IMR-90 (cell line): ENCODE data around the gene USP24. TPM values are rescaled to one million over a fixed set of nuclear protein-coding genes. Genes with fewer than 3 reads are reported as not detected.

ENCODE experiments used
- ATAC-seq: fragments of 200-7000 bp; cut with Tn5 transposase; 2 replicates; pipeline ENCODE4 v1.9.1; 2020; ENCODE audit warnings: low read depth, mild to moderate bottlenecking, moderate library complexity
- BruUV-seq: library from RNA; stranded (reverse); fragments of 400-500 nt; replicated peaks from 2 replicates; lab custom pipeline; 2021; lab: Mats Ljungman, UMichigan
- CTCF ChIA-PET: fragments of 300-600 bp; formaldehyde crosslinking; extraction: SDS; loops from one replicate; lab custom pipeline; 2021; ENCODE audit warnings: antibody characterized with exemption; lab: Yijun Ruan, JAX
- POLR2A ChIA-PET: fragments of 300-600 bp; sonication (Branson Sonifier 250); formaldehyde crosslinking; loops from one replicate; lab custom pipeline; 2022; ENCODE audit warnings: antibody characterized with exemption; ENCODE audit not compliant: unreplicated experiment; lab: Charles Lee
- DNase-seq: peaks from one replicate; pipeline ENCODE4 v3.0.0; 2013
- H2AFZ ChIP-seq: replicated peaks from 2 replicates; pipeline ENCODE3; 2013; ENCODE audit warnings: low read length, mild to moderate bottlenecking; ENCODE audit not compliant: poor library complexity
- H2AK5ac ChIP-seq: 2 replicates; pipeline ENCODE4 v1.6.1; 2013; ENCODE audit warnings: low read depth, low read length, inconsistent platforms
- H2AK9ac ChIP-seq: replicated peaks from 2 replicates; pipeline ENCODE3; 2013; ENCODE audit warnings: mild to moderate bottlenecking, low read depth, low read length, moderate library complexity; ENCODE audit not compliant: poor library complexity
- H2BK120ac ChIP-seq: 2 replicates; pipeline ENCODE4 v1.6.1; 2013; ENCODE audit warnings: low read depth, low read length, inconsistent platforms
- H2BK15ac ChIP-seq: 3 replicates; pipeline ENCODE4 v1.6.1; 2013; ENCODE audit warnings: low read depth, low read length, inconsistent platforms
- H2BK20ac ChIP-seq: 2 replicates; pipeline ENCODE4 v1.6.1; 2013; ENCODE audit warnings: low read depth, mild to moderate bottlenecking, inconsistent platforms, low read length, moderate library complexity
- H2BK5ac ChIP-seq: 2 replicates; pipeline ENCODE4 v1.6.1; 2013; ENCODE audit warnings: mild to moderate bottlenecking, low read depth, low read length, inconsistent platforms; ENCODE audit not compliant: poor library complexity, severe bottlenecking
- H3K14ac ChIP-seq: replicated peaks from 2 replicates; pipeline ENCODE4 v1.6.1; 2013; ENCODE audit warnings: low read depth, low read length, inconsistent platforms
- H3K18ac ChIP-seq: 2 replicates; pipeline ENCODE4 v1.6.1; 2013; ENCODE audit warnings: low read depth, low read length, control low read depth
- H3K23ac ChIP-seq: 2 replicates; pipeline ENCODE4 v1.6.1; 2013; ENCODE audit warnings: low read depth, low read length, inconsistent platforms
- H3K27ac ChIP-seq: 2 replicates; pipeline ENCODE4 v1.5.1; 2013; ENCODE audit warnings: mild to moderate bottlenecking, control low read depth, low read length; ENCODE audit not compliant: insufficient read depth
- H3K27me3 ChIP-seq: 2 replicates; pipeline ENCODE4 v1.6.1; 2013; ENCODE audit warnings: low read length; ENCODE audit not compliant: control insufficient read depth, insufficient read depth
- H3K36me3 ChIP-seq: 2 replicates; pipeline ENCODE4 v1.6.1; 2013; ENCODE audit warnings: low read length, mixed read lengths; ENCODE audit not compliant: control insufficient read depth, insufficient read depth
- H3K4ac ChIP-seq: 2 replicates; pipeline ENCODE4 v1.6.1; 2013; ENCODE audit warnings: low read depth, low read length, inconsistent platforms
- H3K4me1 ChIP-seq: 2 replicates; pipeline ENCODE4 v1.6.1; 2013; ENCODE audit warnings: low read length, mixed read lengths; ENCODE audit not compliant: control insufficient read depth, insufficient read depth
- H3K4me2 ChIP-seq: 2 replicates; pipeline ENCODE4 v1.6.1; 2013; ENCODE audit warnings: low read depth, mild to moderate bottlenecking, control low read depth, low read length, moderate library complexity
- H3K4me3 ChIP-seq: 2 replicates; pipeline ENCODE4 v1.5.1; 2013; ENCODE audit warnings: low read depth, mild to moderate bottlenecking, control low read depth, low read length, moderate library complexity; ENCODE audit not compliant: insufficient read depth
- H3K56ac ChIP-seq: 2 replicates; pipeline ENCODE4 v1.6.1; 2013; ENCODE audit warnings: low read length, inconsistent platforms; ENCODE audit not compliant: insufficient read depth; ENCODE audit errors: extremely low read depth
- H3K79me1 ChIP-seq, 2 experiments: 2 replicates each; pipeline ENCODE4 v1.6.1; 2013; ENCODE audit warnings: low read length in 2 of 2, inconsistent platforms in 1 of 2, low read depth in 1 of 2
- H3K9ac ChIP-seq: 2 replicates; pipeline ENCODE4 v1.6.1; 2013; ENCODE audit warnings: low read depth, low read length, control low read depth
- H3K9me1 ChIP-seq: 2 replicates; pipeline ENCODE4 v1.6.1; 2013; ENCODE audit warnings: low read length, inconsistent platforms; ENCODE audit not compliant: insufficient read depth
- H3K9me3 ChIP-seq: 2 replicates; pipeline ENCODE4 v1.6.1; 2013; ENCODE audit warnings: low read length; ENCODE audit not compliant: control insufficient read depth, insufficient read depth
- H4K20me1 ChIP-seq: 2 replicates; pipeline ENCODE4 v1.6.1; 2013; ENCODE audit warnings: low read length, inconsistent platforms; ENCODE audit not compliant: insufficient read depth
- H4K5ac ChIP-seq: 2 replicates; pipeline ENCODE4 v1.6.1; 2013; ENCODE audit warnings: mild to moderate bottlenecking, low read depth, low read length, control low read depth
- H4K8ac ChIP-seq, 2 experiments: 2 replicates each; pipeline ENCODE4 v1.6.1; 2013; ENCODE audit warnings: low read depth in 2 of 2, low read length in 2 of 2, control low read depth in 1 of 2, inconsistent platforms in 1 of 2
- H4K91ac ChIP-seq: 2 replicates; pipeline ENCODE4 v1.6.1; 2013; ENCODE audit warnings: low read depth, low read length, inconsistent platforms; ENCODE audit not compliant: insufficient read depth
- CHD1 ChIP-seq: IDR thresholded peaks from 2 replicates; pipeline ENCODE4 v1.6.1; 2012; ENCODE audit warnings: low read depth, low read length, improper control_type of control experiment
- FOS ChIP-seq: fragments of 150-350 bp; IDR thresholded peaks from 2 replicates; pipeline ENCODE4 v1.6.1; 2016; ENCODE audit warnings: low read depth, low read length
- MAFK ChIP-seq: IDR thresholded peaks from 2 replicates; pipeline ENCODE4 v1.6.1; 2012; ENCODE audit warnings: low read depth, low read length, improper control_type of control experiment
- NFE2L2 ChIP-seq: fragments of 150-350 bp; IDR thresholded peaks from 2 replicates; pipeline ENCODE4 v1.6.1; 2016; ENCODE audit warnings: low read depth, mild to moderate bottlenecking, low read length
- POLR2A ChIP-seq: IDR thresholded peaks from 2 replicates; pipeline ENCODE4 v1.6.1; 2012; ENCODE audit warnings: mild to moderate bottlenecking, low read depth, low read length
- RFX5 ChIP-seq: IDR thresholded peaks from 2 replicates; pipeline ENCODE4 v1.8.0; 2012; ENCODE audit warnings: low read depth, mild to moderate bottlenecking, low read length, moderate library complexity
- WGBS, 2 experiments: methylation state at CpG; one replicate each; pipeline versions ENCODE4 v1.1.5 to v1.1.7; 2013; ENCODE audit warnings: missing lambda C conversion rate in 2 of 2; ENCODE audit not compliant: insufficient read length in 1 of 2; ENCODE audit errors: extremely low coverage in 2 of 2; 5-methylcytosine and 5-hydroxymethylcytosine counted together
- dilution Hi-C: fragments of 300-500 bp; cut with HindIII; formaldehyde crosslinking; loops from one replicate; pipeline ENCODE4 v1.14.3; 2018; ENCODE audit warnings: low sequenced_read_pairs; ENCODE audit not compliant: unreplicated experiment
- in situ Hi-C: fragments of 300-500 bp; cut with MboI; formaldehyde crosslinking; loops from 3 replicates; pipeline ENCODE4 v1.14.3; 2019; ENCODE audit warnings: low sequenced_read_pairs, inconsistent platforms, mixed read lengths
- intact Hi-C: fragments of 100-400 bp; cut with micrococcal nuclease; formaldehyde crosslinking; loops from 2 replicates; pipeline ENCODE4 v1.10.0; 2022
- polyA plus RNA-seq, 3 experiments: library from polyadenylated mRNA; depleted of rRNA; stranded (reverse); fragments of >200 nt; gene quantifications; 2 replicates each; pipeline ENCODE4 v1.2.3, GENCODE V29; 2012; ENCODE audit warnings: low replicate concordance in 1 of 3
- total RNA-seq: library from RNA; depleted of rRNA; stranded (reverse); fragments of >200 nt; gene quantifications from 2 replicates; pipeline ENCODE4 v1.2.3, GENCODE V29; 2012
- TF ChIP-seq, protein P1 (sequence below): fragments of 150-350 bp; IDR thresholded peaks from 2 replicates; pipeline ENCODE4 v1.6.1; 2017; ENCODE audit warnings: mild to moderate bottlenecking, antibody characterized with exemption, low read length, low read depth

Gene USP24
- total and polyA plus RNA-seq, 2 of the 4 experiments (the other 2 are of a cell fraction) = 8.4 to 36.7 TPM

DNA sequence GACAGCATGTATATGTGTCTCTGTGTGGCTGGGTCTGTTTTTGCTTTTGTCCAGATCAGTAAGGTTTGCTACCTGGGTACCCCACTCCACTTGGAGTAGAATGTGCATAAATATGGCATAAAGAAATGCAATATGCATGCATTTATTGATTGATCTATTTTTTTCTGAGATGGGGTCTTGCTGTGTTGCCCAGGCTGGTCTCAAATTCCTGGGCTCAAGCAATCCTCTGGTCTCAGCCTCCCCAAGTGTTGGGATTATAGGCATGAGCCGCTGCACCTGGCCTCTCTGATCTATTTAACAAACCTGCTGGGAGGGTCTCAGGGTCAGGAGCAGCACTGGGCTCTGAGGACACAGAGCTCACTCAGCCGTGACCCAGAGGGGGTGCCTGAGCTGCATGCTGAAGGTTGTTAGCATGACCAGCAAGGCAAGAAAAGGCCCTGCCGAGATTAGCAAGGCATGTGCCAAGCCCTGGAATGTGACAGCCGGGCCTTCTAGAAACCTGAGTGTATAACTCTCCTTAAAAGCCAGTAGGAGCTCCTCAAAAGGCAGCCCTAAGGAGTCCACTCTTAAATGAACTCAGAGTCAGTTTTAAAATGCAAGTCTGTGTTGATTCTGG is 153.3 kb downstream of the USP24 start:
- Histone ChIP-seq H3K18ac (no peak overlapping the region), H2AFZ (no peak overlapping the region), H3K27me3 (peaks cover 24% of the 10 kb centered on the region), H4K8ac (no peak overlapping the region), H3K14ac (no peak overlapping the region), H3K9ac (no peak overlapping the region), H3K23ac (no peak overlapping the region), H4K91ac (no peak overlapping the region), H2BK5ac (no peak overlapping the region), H3K9me1 (peaks cover 18% of the 10 kb centered on the region), H3K27ac (no peak overlapping the region), H3K4ac (no peak overlapping the region), H3K4me1 (peaks cover 6% of the 10 kb centered on the region), H3K79me1 (no peaks in the 10 kb centered on the region), H3K4me3 (no peak overlapping the region), H3K4me2 (no peak overlapping the region), H4K5ac (no peak overlapping the region), H2BK20ac (no peak overlapping the region), H2BK15ac (no peak overlapping the region), H2AK9ac (no peak overlapping the region), H4K20me1 (peaks cover 18% of the 10 kb centered on the region), H3K9me3 (no peaks in the 10 kb centered on the region), H3K56ac (no peak overlapping the region), H3K36me3 (peaks cover 5% of the 10 kb centered on the region), H2AK5ac (no peak overlapping the region), H2BK120ac (no peak overlapping the region)
- ChIA-PET CTCF (no interaction called here), POLR2A (no interaction called here)
- ATAC-seq (no peak; the same call in 1 of the 2 replicates), DNase-seq (no peak)
- 75% methylated on average over 3 of the region's 4 CpGs; no CpG with 5 or more reads in 1 of the 2 experiments for WGBS, 2 experiments
- in situ Hi-C loops (no loop called here), dilution Hi-C loops (no loop called here), intact Hi-C loops (no loop called here)
- BruUV-seq = no TSS peak
- TF ChIP-seq CHD1 (no peak), POLR2A (no peak), RFX5 (no peak), FOS (no peak), MAFK (no peak), NFE2L2 (no peak)
- TF ChIP-seq, protein P1, sequence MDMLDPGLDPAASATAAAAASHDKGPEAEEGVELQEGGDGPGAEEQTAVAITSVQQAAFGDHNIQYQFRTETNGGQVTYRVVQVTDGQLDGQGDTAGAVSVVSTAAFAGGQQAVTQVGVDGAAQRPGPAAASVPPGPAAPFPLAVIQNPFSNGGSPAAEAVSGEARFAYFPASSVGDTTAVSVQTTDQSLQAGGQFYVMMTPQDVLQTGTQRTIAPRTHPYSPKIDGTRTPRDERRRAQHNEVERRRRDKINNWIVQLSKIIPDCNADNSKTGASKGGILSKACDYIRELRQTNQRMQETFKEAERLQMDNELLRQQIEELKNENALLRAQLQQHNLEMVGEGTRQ = no peak
